ENCODE data around the gene SETBP1. TPM values are rescaled to one million over a fixed set of nuclear protein-coding genes. Genes with fewer than 3 reads are reported as not detected.

Gene SETBP1
- total RNA-seq, 1 experiment from 2014 or later: 0.05 TPM

- Histone ChIP-seq H3K27me3 (ENCODE audit: insufficient read depth, low read length) (no peaks in the 10 kb centered on the region), H3K4me3 (replicated peaks in 1 of 2; ENCODE audit: low read depth in 1 of 2, low read length in 2 of 2) (no peak overlapping the region), H4K20me1 (ENCODE audit: insufficient read depth) (no peaks in the 10 kb centered on the region), H3K4me2 (ENCODE audit: low read length) (no peak overlapping the region), H3K9ac (ENCODE audit: low read length) (no peak overlapping the region), H3K4me1 (ENCODE audit: control insufficient read depth in 1 of 2, insufficient read depth in 2 of 2, low read length in 2 of 2) (no peaks in the 10 kb centered on the region), H2AFZ (ENCODE audit: low read depth, low read length, poor library complexity, severe bottlenecking) (no peak overlapping the region), H3K9me3 (ENCODE audit: control insufficient read depth in 1 of 2, insufficient read depth in 1 of 2, low read depth in 1 of 2, low read length in 2 of 2) (peaks cover 0 to 16% of the 10 kb centered on the region in 2 experiments; a peak in 2 of 4 replicates), H3K36me3 (ENCODE audit: control insufficient read depth in 1 of 2, insufficient read depth in 2 of 2, low read length in 2 of 2) (no peaks in the 10 kb centered on the region), H3K9me2 (ENCODE audit: insufficient read depth) (no peaks in the 10 kb centered on the region), H3K27ac (ENCODE audit: low read depth, low read length) (no peak overlapping the region), H3K79me2 (ENCODE audit: insufficient read depth, low read length) (no peaks in the 10 kb centered on the region)
- intact Hi-C loops (cut with micrococcal nuclease): no loop called here
- no peak for DNase-seq (ENCODE audit: low read depth, low spot score)
- ChIA-PET RAD21 (ENCODE audit: low non-redundant PET in 1 of 2, low total read pairs in 2 of 2, uncharacterized antibody in 2 of 2, unreplicated experiment in 2 of 2) (no interaction called here), POLR2A (no interaction called here), CTCF (no interaction called here)
- no peak for ATAC-seq
- TF ChIP-seq CTCF (IDR thresholded peaks at IDR 0.05 in 2 of 3, conservative IDR thresholded peaks at IDR 0.05 in 1 of 3; ENCODE audit: borderline replicate concordance in 1 of 3, insufficient read depth in 1 of 3, low read depth in 2 of 3, low read length in 2 of 3) (no peak), SP1 (IDR thresholded peaks at IDR 0.05; ENCODE audit: low read depth) (no peak), JUND (IDR thresholded peaks at IDR 0.05) (no peak), ELF1 (IDR thresholded peaks at IDR 0.05; ENCODE audit: borderline replicate concordance, low read depth) (no peak), REST (IDR thresholded peaks at IDR 0.05; ENCODE audit: low read depth) (no peak), YY1 (IDR thresholded peaks at IDR 0.05; ENCODE audit: extremely low read depth, insufficient replicate concordance, low read depth, low read length) (no peak), EGR1 (IDR thresholded peaks at IDR 0.05; ENCODE audit: low read depth) (no peak), SRF (IDR thresholded peaks at IDR 0.05; ENCODE audit: low read depth) (no peak), SIN3A (IDR thresholded peaks at IDR 0.05; ENCODE audit: low read depth) (no peak), ZFX (IDR thresholded peaks at IDR 0.05) (no peak), ATF3 (IDR thresholded peaks at IDR 0.05) (no peak), POLR2A (IDR thresholded peaks at IDR 0.05; ENCODE audit: borderline replicate concordance, extremely low read depth, insufficient read depth, insufficient read length) (no peak), CEBPB (IDR thresholded peaks at IDR 0.05; ENCODE audit: low read depth) (no peak), EZH2 (IDR thresholded peaks at IDR 0.05) (no peak), FOSL1 (IDR thresholded peaks at IDR 0.05; ENCODE audit: low read depth) (no peak)
- no TSS peak for BruUV-seq (replicated peaks)
Observed at GRCh38 chr18:44710931-44711330, 30.2 kb downstream of the SETBP1 start.
